Stimulated activated naive CD8-positive, alpha-beta T cell treated with anti-CD3 and anti-CD28 coated beads, Interleukin-15, Interleukin-2, amounts not matched to agents 100 U/mL and 50 U/mL, for 24 hours (primary cell): ENCODE results near the gene SAP30BP.
"Not testable (repeated sequence)": the region's sequence is repeated elsewhere in the genome, so short reads cannot be mapped to it uniquely, and the experiment has no call there.

Experiments used
- ATAC-seq: fragments of 150-1000 bp; cut with Tn5 transposase; one replicate; pipeline ENCODE4 v1.10.0; 2021
- DNase-seq: peaks from one replicate; pipeline ENCODE4 v3.0.0; 2021

The SAP30BP gene

DNA sequence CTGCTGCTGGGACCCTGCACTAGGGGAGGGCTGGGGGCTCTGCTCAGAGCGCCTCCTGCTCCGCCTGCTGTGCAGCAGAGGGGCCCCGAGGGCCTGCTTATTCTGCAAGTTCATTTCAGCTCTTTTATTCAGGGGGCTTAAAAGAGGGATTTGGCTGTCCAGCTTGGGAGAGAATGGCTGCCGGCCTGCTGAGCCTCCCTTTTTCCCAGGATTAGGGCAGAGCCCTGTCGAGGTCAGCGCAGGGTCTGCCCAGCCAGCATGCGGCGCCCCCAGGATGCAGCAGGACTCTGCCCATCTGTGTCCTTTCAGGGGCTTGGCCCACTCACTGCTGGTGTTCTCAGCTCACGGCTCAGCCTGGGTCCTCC lies 32.8 kb upstream of the SAP30BP start:
- DNase-seq = no peak
- ATAC-seq = no peak

DNA sequence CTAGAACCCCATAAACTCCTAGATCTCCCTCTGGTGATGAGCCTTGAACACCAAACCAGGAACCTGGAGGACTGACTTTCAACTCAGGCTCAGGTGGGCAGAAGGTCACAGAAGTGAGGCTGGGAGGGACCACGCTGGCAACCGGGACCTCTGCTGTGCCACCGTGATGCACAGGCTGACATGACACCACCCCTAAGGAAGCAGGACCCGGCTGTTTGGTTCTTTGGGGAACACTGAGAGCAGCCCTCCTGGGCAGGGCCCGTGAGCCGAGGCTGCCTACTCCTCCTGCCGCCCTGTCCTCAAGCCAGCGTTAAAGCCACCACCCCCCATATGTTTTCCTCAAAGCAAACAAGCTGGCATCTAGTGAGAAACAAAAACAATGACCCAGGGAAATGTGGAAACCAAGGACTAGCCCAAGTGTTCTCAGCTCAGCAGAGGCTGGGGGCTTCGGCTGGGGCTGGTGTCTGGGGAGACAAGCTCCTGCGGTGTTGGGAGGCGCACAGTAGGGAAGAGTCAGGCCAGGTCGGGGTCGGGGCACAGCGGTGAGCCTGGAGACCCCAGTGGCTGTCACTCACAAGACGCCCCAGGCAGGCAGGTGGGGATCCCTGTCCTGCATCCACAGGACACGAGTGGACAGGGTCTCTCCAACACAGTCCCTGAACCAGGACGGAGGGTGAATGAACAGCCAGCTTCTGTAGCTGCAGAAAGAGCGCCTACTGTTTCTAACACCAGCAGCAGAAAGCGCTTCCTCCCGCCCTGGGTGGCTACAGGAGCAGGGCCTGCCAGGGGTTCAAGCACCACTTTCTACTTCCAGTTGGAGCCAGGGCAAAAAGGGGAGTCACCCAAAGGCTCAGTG lies 32.2 kb upstream of the SAP30BP start:
- no peak for DNase-seq
- ATAC-seq = no peak

GRCh38 chr17:75635610-75636202 lies 31.4 kb upstream of the SAP30BP start:
- DNase-seq (no peak), ATAC-seq (no peak)

DNA sequence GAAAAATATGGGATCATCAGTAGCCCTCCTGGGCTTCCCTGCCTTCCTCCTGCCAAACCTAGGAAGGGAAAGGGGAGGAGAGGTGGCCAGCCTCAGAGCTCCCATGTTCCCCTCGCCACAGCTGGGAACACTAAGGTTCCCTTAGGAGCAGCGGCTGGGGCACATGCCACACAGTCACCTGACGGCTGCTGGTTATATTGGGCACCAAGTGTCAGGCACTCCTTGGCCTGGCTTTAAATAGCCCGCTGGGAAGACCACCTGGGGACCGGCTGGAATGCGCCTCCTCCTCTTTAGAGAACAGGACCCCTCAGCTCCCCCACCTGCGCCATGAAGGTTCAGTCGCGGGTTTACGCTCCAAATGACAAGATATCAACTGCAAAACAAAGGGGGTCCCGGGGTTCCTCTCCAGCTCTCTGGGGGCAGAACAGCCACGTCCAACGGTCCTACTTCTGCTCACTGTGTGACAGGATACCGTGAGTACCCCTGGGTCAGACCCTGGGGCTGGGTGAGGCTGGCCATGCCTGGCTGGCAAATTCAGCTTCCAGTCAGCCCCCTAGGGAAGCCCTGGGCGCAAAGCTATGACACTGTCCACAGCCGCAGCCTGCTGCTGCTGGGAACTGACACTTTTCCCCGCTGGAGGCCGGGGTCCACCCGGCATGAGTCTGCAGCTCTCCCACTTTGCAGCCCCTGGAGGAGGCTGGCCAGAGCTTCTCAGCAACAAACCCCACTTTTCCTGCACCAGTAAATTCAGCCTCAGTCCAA lies 30.6 kb upstream of the SAP30BP start:
- ATAC-seq = no peak
- DNase-seq = no peak

- DNase-seq = no peak
These were observed 30.0 kb upstream of the SAP30BP start for GRCh38 chr17:75637143-75637538.

DNA sequence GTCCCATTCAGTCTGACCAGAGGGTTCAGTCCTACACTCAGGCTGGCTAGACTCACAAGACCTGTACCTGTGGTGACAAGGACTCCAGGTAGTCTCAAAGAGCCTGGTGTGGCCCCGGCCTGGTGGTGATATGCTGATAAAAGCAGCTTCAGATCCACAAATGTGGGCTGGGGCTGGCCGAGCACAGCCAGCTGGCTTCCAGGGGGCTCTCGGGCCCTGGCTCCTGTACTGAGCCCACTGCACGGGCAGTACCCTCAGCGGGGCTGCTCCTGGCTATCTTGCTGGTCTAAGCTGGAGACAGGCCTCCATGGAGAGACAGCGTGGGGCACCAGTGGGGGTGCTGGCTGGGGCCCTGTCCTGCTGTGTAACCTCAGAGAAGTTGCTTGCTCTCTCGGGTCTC lies 29.6 kb upstream of the SAP30BP start:
- ATAC-seq (no peak), DNase-seq (no peak)

More at GRCh38 chr17:75637143-75637538, 30.0 kb upstream of the SAP30BP start:
- ATAC-seq = no peak

GRCh38 chr17:75638039-75638438 lies 29.1 kb upstream of the SAP30BP start:
- ATAC-seq, DNase-seq: not testable (repeated sequence)

DNA sequence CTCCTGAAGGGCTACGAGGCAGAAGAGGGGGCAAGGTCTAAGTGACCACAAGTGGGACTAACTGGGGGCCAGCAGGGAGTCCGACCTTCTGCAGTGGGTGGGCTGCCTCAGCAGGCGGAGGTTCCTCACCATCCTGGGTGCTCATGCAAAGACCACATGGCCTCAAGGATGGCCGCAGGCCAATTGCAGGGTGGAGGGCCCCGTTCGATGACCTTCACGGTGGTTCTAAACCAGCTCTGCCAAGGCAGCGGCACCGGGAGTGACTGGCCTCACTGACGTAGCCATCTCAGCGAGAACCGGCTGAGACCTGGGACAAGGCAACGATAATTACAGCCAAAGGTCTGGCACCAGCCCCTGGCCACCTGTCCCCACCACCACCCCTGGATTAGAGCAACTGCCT lies 28.2 kb upstream of the SAP30BP start:
- DNase-seq (no peak), ATAC-seq (no peak)

DNA sequence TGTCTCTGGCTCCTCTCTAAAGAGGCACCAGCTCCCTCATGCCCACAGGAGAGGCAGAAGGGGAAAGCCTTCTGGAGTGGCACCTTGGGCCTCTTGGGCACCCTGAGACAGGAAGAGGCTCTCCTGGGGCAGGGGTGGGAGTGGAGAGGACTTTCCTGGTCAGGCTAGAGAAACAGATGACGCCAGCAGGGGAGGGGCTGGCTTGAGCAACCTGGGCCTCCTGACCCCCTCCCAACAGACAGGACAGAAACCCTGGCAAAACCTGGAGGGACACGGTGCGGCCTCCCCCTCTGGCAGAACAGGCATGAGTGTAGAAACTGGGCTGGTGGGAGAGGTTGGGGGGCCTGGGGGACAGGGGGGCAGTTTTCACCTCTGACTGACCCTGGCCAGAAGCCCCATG lies 27.8 kb upstream of the SAP30BP start:
- ATAC-seq = no peak

GRCh38 chr17:75639771-75640555 lies 27.2 kb upstream of the SAP30BP start:
- no peak for ATAC-seq
- no peak for DNase-seq

More for the DNA sequence above, 27.8 kb upstream of the SAP30BP start:
- DNase-seq = no peak

- no peak for DNase-seq
- ATAC-seq = no peak
These were observed 26.5 kb upstream of the SAP30BP start for GRCh38 chr17:75640556-75641119.

- no peak for DNase-seq
These were observed 25.8 kb upstream of the SAP30BP start for GRCh38 chr17:75641343-75641742.

DNA sequence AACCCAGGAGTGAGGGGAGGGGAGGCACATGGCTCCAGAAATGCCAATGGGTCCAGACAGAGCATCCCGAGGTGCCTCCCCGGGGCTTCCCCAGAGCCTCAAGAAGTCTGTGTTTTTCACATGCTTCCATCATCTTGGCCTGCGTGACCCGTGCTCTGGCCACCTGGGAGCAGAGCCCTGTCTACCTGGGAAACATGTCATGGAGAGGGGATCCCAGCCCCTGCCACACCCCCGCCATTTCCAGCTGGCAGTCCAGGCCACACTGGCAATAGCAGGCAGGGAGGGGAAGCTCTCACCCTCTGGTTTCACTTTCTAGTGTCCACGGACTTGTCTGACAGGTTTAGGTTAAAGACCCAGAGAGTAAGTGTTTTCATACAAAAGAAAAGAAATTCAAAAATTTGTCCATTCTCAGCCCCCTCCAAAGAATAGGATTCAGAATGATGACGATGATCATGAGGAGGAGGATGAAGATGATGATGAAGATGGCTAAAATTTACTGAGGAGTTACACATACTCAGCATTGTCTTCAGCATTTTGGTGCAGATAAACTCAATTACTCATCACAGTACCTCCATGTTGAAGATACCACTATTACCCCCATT lies 24.9 kb upstream of the SAP30BP start:
- ATAC-seq = no peak
- no peak for DNase-seq

More at GRCh38 chr17:75641343-75641742, 25.8 kb upstream of the SAP30BP start:
- no peak for ATAC-seq

DNA sequence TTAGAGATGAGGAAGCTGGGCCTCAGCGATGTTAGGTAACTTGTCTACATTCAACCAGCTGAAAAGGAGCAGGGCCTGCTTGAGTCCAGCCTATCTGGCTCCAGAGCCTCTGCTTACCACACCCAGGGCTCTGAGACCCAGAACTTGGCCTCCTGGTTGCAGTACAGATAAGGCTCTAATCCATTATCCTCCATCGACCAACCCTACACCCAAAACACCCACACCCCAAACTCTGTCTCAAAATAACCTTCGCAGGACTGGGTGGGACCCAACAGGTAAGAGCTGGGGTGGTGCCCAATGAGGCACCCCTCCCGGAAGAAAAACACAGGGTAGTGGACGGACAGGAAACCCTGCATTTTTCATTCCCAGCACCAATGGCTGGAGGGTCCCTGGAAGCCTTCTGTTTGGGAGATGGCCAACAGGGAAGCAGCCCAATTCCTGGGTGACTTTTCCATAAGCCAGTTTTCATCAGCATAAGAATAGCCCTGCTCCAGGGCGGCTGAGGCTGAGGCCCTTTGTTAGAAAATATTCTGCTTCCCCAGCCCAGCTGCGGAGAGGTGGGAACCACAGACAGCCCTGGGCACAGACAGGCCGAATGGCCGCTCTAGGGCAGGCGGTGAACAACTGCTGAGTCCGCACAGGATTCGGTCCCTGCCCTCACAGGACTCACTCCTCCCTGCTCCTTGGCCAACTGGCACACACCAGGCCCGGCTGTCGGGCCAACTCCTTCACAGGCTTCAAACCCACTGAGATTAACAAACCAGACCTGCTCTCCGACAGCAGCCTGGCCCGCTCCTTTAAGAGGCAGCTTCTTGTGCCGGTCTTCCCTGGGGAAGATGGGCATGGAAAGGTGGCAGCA lies 24.1 kb upstream of the SAP30BP start:
- no peak for DNase-seq
- ATAC-seq = no peak

- ATAC-seq = no peak
These were observed 23.5 kb upstream of the SAP30BP start for GRCh38 chr17:75643643-75644017.

GRCh38 chr17:75645501-75645888 lies 21.6 kb upstream of the SAP30BP start:
- ATAC-seq (no peak), DNase-seq (no peak)

More at GRCh38 chr17:75643643-75644017, 23.5 kb upstream of the SAP30BP start:
- no peak for DNase-seq

DNA sequence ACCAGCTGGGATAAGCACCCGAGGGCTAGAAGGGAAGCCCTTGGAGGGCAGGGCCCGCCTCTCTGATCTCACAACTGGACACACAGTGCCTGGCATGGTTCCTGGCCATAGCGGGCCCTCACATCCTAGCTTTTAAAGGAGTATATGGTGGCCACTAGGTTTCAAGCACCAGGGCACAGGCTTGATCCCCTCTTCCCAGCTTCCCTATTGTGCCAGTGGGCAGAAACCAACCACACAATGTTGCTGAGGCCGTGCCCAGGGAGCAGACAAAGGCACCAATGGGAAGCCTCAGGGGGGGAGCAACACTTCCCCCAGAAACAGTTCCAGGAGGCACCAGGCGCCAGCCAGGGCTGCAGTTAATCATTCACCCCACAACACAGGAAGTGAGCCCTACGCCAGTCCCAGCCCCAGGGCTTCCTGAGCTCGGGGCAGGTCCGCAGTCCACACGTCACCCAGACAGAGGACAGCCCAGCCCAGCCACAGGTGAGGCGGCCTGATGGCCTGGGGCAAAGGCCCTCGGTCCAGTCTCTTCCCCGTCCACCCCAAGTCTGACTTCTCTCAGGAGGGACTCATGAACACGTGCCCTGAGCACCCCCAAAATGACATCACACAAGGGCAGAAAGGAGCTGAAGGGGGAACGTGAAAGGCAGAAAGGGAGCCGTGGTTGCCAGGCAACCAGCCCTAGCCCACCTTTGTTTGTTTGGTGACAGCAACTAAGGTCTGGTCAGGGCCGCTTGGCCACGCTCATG lies 21.1 kb upstream of the SAP30BP start:
- ATAC-seq (peak; percentile 49), DNase-seq (peak; percentile 18)

DNA sequence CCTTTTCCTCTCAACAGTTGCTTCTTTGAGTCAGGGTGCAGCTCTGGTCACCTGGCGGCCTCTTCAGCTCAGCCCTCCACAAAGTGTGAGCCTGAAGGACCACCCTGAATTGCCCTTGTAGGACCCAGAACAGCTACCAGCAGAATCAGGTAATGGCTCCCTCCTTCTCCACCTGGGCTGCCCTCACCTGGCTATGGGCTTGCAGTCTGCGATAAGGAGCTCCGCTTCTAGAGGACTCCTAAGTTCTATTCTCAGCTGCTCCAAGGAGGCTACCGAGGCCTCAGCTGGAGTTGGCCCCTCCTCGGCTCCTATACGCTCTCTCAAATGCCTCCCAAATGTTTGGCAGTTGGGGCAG lies 20.5 kb upstream of the SAP30BP start:
- ATAC-seq (no peak), DNase-seq (no peak)

- no peak for DNase-seq
- no peak for ATAC-seq
These were observed 20.1 kb upstream of the SAP30BP start for GRCh38 chr17:75647061-75647460.

DNA sequence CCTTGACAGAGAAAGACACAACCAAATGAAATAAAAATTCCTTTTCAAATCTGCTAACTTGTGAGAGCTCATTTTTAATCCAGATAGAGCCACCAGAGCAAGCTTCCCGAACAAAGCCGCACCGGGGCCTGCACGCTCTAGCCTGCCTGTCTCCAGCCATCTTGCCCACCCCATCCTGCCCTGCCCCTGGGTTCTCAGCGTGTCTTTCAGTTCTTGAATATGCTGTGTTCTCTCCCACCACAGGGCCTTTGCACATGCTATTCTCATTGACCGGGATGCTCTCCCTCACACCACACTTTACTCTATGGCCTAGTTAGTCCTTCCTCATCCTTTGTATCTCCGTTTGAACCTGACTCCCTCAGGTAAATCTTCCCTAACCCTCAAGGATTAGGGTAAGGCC lies 19.2 kb upstream of the SAP30BP start:
- DNase-seq = no peak

More for the DNA sequence above, 19.2 kb upstream of the SAP30BP start:
- no peak for ATAC-seq
